22Rv1 (cell line): Measurements from ENCODE around the gene CDH22.

Experiments used
- CTCF ChIP-seq: fragments of 450-650 bp; IDR thresholded peaks from 2 replicates; pipeline ENCODE4 v1.5.1; 2017; ENCODE audit warnings: mild to moderate bottlenecking
- ZFX ChIP-seq: fragments of 450-650 bp; IDR thresholded peaks from 2 replicates; pipeline ENCODE4 v1.6.1; 2017; ENCODE audit warnings: antibody characterized with exemption, borderline replicate concordance

DNA sequence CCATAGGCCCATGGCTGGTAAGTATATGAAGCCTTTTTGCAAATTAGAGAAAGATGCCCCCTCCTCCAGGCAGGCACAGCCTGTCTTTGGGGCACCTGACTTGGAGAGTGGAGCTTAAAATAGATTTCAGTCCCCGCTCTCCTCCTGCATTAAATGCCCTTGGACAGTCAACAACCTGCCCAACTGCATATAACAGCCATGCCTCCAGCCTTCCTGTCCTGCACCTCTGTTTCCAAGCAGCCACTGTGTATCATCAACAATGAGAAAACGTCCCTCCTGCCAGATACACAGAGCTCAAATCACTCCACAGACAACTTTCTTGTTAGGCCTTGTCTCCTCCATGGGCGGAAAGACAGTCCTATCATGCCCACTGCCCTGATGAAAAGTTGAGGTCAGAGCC is 3.4 kb downstream of the CDH22 start:
- TF ChIP-seq CTCF (no peak), ZFX (no peak)
